Neural progenitor cell (in vitro differentiated cells): ENCODE results near the gene GPR84.

Experiments used
- CTCF ChIP-seq: fragments of 200-600 bp; sonication (generic); IDR thresholded peaks from 2 replicates; pipeline ENCODE4 v1.5.1; 2017; ENCODE audit warnings: antibody characterized with exemption, mild to moderate bottlenecking
- EZH2 ChIP-seq: fragments of 200-600 bp; sonication (generic); IDR thresholded peaks from 2 replicates; pipeline ENCODE4 v1.6.1; 2017; ENCODE audit warnings: antibody characterized with exemption, mild to moderate bottlenecking, moderate library complexity
- EZH2phosphoT487 ChIP-seq: fragments of 200-600 bp; sonication (generic); IDR thresholded peaks from 2 replicates; pipeline ENCODE4 v1.6.1; 2017; ENCODE audit warnings: antibody characterized with exemption

- TF ChIP-seq CTCF (no peak), EZH2 (no peak), EZH2phosphoT487 (no peak)
Observed at GRCh38 chr12:54330442-54330841, 33.8 kb downstream of the GPR84 start.
